HCT116 (cell line): ENCODE results near the gene CLCN4.

Experiments used
- CTCF ChIP-seq, 3 experiments: fragments of 200-600 bp in 1 of 3; sonication (generic) in 1 of 3; IDR thresholded peaks in 2 of 3; conservative IDR thresholded peaks in 1 of 3; 2 replicates each; pipeline ENCODE4 v1.5.1; 2012 to 2017; ENCODE audit warnings: low read depth in 2 of 3, low read length in 2 of 3, antibody characterized with exemption in 1 of 3, borderline replicate concordance in 1 of 3, control low read depth in 1 of 3, mild to moderate bottlenecking in 1 of 3, mixed read lengths in 1 of 3, mixed run types in 1 of 3, moderate library complexity in 1 of 3; ENCODE audit not compliant: insufficient read depth in 1 of 3
- EZH2 ChIP-seq: fragments of 200-600 bp; sonication (generic); IDR thresholded peaks from 2 replicates; pipeline ENCODE4 v1.6.1; 2017; ENCODE audit warnings: antibody characterized with exemption, mixed run types
- EZH2phosphoT487 ChIP-seq: fragments of 200-600 bp; IDR thresholded peaks from 2 replicates; pipeline ENCODE4 v1.6.1; 2018; ENCODE audit warnings: antibody characterized with exemption, borderline replicate concordance
- POLR2A ChIP-seq: IDR thresholded peaks from 2 replicates; pipeline ENCODE4 v1.7.0; 2011; ENCODE audit warnings: borderline replicate concordance; ENCODE audit not compliant: insufficient read depth, insufficient read length; ENCODE audit errors: extremely low read depth
- POLR2AphosphoS5 ChIP-seq: IDR thresholded peaks from 2 replicates; pipeline ENCODE4 v1.6.1; 2011; ENCODE audit warnings: mild to moderate bottlenecking, low read depth, low read length, moderate library complexity
- ZNF274 ChIP-seq: fragments of 200-500 bp; sonication (Bioruptor generic); IDR thresholded peaks from 2 replicates; pipeline ENCODE4 v1.6.1; 2014; ENCODE audit warnings: mild to moderate bottlenecking, low read depth, low read length, inconsistent platforms

GRCh38 chrX:10254739-10255138 lies 98.0 kb downstream of the CLCN4 start:
- TF ChIP-seq CTCF (IDR thresholded peaks at IDR 0.05 in 2 of 3, conservative IDR thresholded peaks at IDR 0.05 in 1 of 3; ENCODE audit: borderline replicate concordance in 1 of 3, insufficient read depth in 1 of 3, low read depth in 2 of 3, low read length in 2 of 3) (peak; percentile 11 to 35 (median 20); a peak in 1 of 6 replicates), EZH2phosphoT487 (no peak), EZH2 (no peak), POLR2AphosphoS5 (no peak), POLR2A (no peak), ZNF274 (no peak)
